PC-3 (cell line): ENCODE data around the gene MDFIC. TPM values are rescaled to one million over a fixed set of nuclear protein-coding genes. Genes with fewer than 3 reads are reported as not detected.

Experiments
- ATAC-seq: fragments of 200-7000 bp; cut with Tn5 transposase; 2 replicates; pipeline ENCODE4 v1.9.1; 2020; ENCODE audit warnings: mild to moderate bottlenecking, moderate library complexity
- BruUV-seq: library from RNA; stranded (reverse); fragments of 400-500 nt; replicated peaks from 2 replicates; lab custom pipeline; 2021; lab: Mats Ljungman, UMichigan
- CTCF ChIA-PET: fragments of 300-600 bp; sonication (Branson Sonifier 250); formaldehyde crosslinking; loops from one replicate; lab custom pipeline; 2022; ENCODE audit warnings: antibody characterized with exemption; lab: Charles Lee
- POLR2A ChIA-PET: fragments of 300-600 bp; sonication (Branson Sonifier 250); formaldehyde crosslinking; loops from one replicate; lab custom pipeline; 2022; ENCODE audit warnings: antibody characterized with exemption; ENCODE audit not compliant: unreplicated experiment; lab: Charles Lee
- DNase-seq: peaks from one replicate; pipeline ENCODE4 v3.0.0-alpha.2; 2015
- H2AFZ ChIP-seq: fragments of 300-600 bp; sonication (generic); 2 replicates; pipeline ENCODE4 v1.6.0; 2016; ENCODE audit warnings: antibody characterized with exemption, low read length
- H3F3A ChIP-seq: fragments of 300-600 bp; sonication (generic); one replicate; pipeline ENCODE4 v1.6.0; 2017; ENCODE audit warnings: antibody characterized with exemption, low read length, control low read depth, mild to moderate bottlenecking; ENCODE audit not compliant: unreplicated experiment
- H3K27ac ChIP-seq: fragments of 300-600 bp; sonication (generic); 2 replicates; pipeline ENCODE4 v1.5.1; 2016; ENCODE audit warnings: mild to moderate bottlenecking, low read length
- H3K27me3 ChIP-seq: fragments of 300-600 bp; sonication (generic); 2 replicates; pipeline ENCODE4 v1.6.1; 2016; ENCODE audit warnings: low read length, mixed read lengths
- H3K36me3 ChIP-seq: fragments of 300-600 bp; sonication (generic); 2 replicates; pipeline ENCODE4 v1.6.1; 2016; ENCODE audit warnings: low read depth, mixed run types, low read length, mixed read lengths
- H3K4me1 ChIP-seq: fragments of 300-600 bp; sonication (generic); 2 replicates; pipeline ENCODE4 v1.5.1; 2016; ENCODE audit warnings: low read length; ENCODE audit not compliant: insufficient read depth
- H3K4me2 ChIP-seq: fragments of 300-600 bp; sonication (generic); 2 replicates; pipeline ENCODE4 v1.6.0; 2016; ENCODE audit warnings: low read length
- H3K4me3 ChIP-seq: fragments of 300-600 bp; sonication (generic); 2 replicates; pipeline ENCODE4 v1.5.1; 2016; ENCODE audit warnings: mild to moderate bottlenecking, low read length, mixed read lengths
- H3K79me2 ChIP-seq: fragments of 300-600 bp; sonication (generic); 2 replicates; pipeline ENCODE4 v1.6.1; 2017; ENCODE audit warnings: low read length, mixed read lengths
- H3K9ac ChIP-seq: fragments of 300-600 bp; sonication (generic); 2 replicates; pipeline ENCODE4 v1.6.0; 2016; ENCODE audit warnings: mild to moderate bottlenecking, low read length
- H3K9me2 ChIP-seq: fragments of 300-600 bp; sonication (generic); replicated peaks from 2 replicates; pipeline ENCODE4 v1.6.1; 2016; ENCODE audit warnings: mixed run types, low read length, mixed read lengths
- H3K9me3 ChIP-seq: fragments of 300-600 bp; sonication (generic); 2 replicates; pipeline ENCODE4 v1.6.1; 2016; ENCODE audit warnings: low read length, mixed read lengths
- H4K20me1 ChIP-seq: fragments of 300-600 bp; sonication (generic); 2 replicates; pipeline ENCODE4 v1.6.1; 2016; ENCODE audit warnings: low read length, mixed read lengths
- EZH2 ChIP-seq: fragments of 300-600 bp; sonication (generic); IDR thresholded peaks from one replicate; pipeline ENCODE4 v1.6.1; 2017; ENCODE audit warnings: antibody characterized with exemption, mild to moderate bottlenecking, low read length; ENCODE audit not compliant: unreplicated experiment
- EZH2phosphoT487 ChIP-seq: fragments of 300-600 bp; sonication (generic); IDR thresholded peaks from 2 replicates; pipeline ENCODE4 v1.6.1; 2018; ENCODE audit warnings: mild to moderate bottlenecking, antibody characterized with exemption, low read length, borderline replicate concordance
- intact Hi-C: fragments of 100-400 bp; cut with micrococcal nuclease; formaldehyde crosslinking; loops from 2 replicates; pipeline ENCODE4 v1.9.0; 2023
- total RNA-seq: library from RNA; depleted of rRNA; stranded (reverse); fragments of >200 nt; gene quantifications from 2 replicates; pipeline ENCODE4 v1.2.3, GENCODE V29; 2014
- TF ChIP-seq, protein P1 (sequence below): fragments of 300-600 bp; sonication (generic); conservative IDR thresholded peaks from 2 replicates; pipeline ENCODE4 v1.5.1; 2017; ENCODE audit warnings: antibody characterized with exemption, low read depth, mild to moderate bottlenecking, low read length

Gene MDFIC
- total RNA-seq, 1 experiment from 2014 or later, result 33.9 TPM

DNA sequence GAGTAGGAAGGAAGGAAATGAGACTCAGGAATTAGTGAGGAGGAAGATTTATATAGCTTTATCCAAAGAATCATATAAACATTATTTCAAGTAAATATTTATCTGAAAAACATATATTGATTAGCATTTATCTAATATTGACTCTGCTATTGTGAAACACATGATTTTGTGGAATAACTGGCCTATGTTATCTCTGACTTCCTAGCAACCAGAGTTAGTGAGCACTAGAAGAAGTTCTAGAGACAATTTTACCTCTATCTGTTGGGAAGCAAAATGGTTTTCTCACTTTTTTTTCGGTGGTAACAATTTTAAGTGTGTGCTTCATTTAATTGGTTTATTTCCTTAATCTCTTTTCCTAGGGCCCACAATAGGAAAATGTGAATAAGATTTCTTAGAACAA, 21.6 kb downstream of the MDFIC start:
- Histone ChIP-seq H2AFZ (no peak overlapping the region), H3K9me3 (no peaks in the 10 kb centered on the region), H3K4me2 (no peak overlapping the region), H3K27ac (no peak overlapping the region), H3F3A (no peaks in the 10 kb centered on the region), H4K20me1 (no peaks in the 10 kb centered on the region), H3K27me3 (no peaks in the 10 kb centered on the region), H3K4me3 (no peak overlapping the region), H3K36me3 (no peaks in the 10 kb centered on the region), H3K4me1 (no peaks in the 10 kb centered on the region), H3K9ac (no peak overlapping the region), H3K79me2 (no peaks in the 10 kb centered on the region), H3K9me2 (no peaks in the 10 kb centered on the region)
- ChIA-PET POLR2A (no interaction called here), CTCF (no interaction called here)
- TF ChIP-seq EZH2, result no peak
- TF ChIP-seq, protein P1, sequence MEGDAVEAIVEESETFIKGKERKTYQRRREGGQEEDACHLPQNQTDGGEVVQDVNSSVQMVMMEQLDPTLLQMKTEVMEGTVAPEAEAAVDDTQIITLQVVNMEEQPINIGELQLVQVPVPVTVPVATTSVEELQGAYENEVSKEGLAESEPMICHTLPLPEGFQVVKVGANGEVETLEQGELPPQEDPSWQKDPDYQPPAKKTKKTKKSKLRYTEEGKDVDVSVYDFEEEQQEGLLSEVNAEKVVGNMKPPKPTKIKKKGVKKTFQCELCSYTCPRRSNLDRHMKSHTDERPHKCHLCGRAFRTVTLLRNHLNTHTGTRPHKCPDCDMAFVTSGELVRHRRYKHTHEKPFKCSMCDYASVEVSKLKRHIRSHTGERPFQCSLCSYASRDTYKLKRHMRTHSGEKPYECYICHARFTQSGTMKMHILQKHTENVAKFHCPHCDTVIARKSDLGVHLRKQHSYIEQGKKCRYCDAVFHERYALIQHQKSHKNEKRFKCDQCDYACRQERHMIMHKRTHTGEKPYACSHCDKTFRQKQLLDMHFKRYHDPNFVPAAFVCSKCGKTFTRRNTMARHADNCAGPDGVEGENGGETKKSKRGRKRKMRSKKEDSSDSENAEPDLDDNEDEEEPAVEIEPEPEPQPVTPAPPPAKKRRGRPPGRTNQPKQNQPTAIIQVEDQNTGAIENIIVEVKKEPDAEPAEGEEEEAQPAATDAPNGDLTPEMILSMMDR, result no peak
- TF ChIP-seq EZH2phosphoT487, result no peak
- no TSS peak for BruUV-seq
- DNase-seq (no peak), ATAC-seq (no peak)
- intact Hi-C loops, result no loop called here

DNA sequence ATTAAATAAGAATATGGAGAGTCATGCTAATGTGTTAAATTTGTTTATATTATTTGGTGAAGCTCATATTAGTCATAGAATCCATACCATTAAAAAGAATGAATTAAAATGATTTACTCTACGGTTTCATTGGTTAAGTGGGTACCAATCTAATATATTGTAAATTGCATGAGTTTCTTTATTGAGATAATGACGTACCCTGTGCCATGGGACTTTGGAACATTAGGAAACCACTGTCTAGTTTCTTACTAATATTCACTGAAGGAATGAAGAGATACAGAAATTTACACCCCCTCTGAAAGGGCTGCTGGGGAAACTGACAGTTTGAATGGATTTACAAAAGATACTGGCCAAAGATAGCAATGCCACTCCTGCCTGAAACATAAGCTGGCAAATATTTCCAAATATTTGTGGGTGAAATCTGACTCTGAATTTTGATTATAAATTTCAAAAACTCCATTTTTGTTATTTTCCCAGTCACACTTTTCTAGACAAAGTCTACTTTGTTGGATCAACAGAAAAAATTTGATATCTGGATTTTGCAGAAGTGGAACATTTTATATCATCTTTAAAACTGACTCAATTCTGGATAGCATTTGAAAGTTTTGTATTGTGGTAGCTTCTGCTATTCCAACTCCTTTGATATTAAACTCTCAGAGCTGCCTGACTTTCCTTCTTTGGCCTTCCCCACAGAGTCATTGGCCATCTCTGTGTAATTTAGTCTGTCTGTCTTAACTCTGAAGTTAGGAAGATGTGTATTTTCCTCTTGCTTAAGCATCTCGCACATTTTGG, 22.3 kb downstream of the MDFIC start:
- Histone ChIP-seq H3K9ac (no peak overlapping the region), H3K79me2 (no peaks in the 10 kb centered on the region), H3K27ac (no peak overlapping the region), H3K27me3 (no peaks in the 10 kb centered on the region), H4K20me1 (no peaks in the 10 kb centered on the region), H3K4me1 (no peaks in the 10 kb centered on the region), H2AFZ (no peak overlapping the region), H3K9me2 (no peaks in the 10 kb centered on the region), H3K4me3 (no peak overlapping the region), H3K4me2 (no peak overlapping the region), H3F3A (no peaks in the 10 kb centered on the region), H3K36me3 (no peaks in the 10 kb centered on the region), H3K9me3 (no peaks in the 10 kb centered on the region)
- CTCF ChIA-PET, result no interaction called here
- DNase-seq (no peak), ATAC-seq (peak; percentile 40)
- BruUV-seq, result no TSS peak
- TF ChIP-seq EZH2phosphoT487 (no peak), EZH2 (no peak)
- TF ChIP-seq, protein P1, result no peak
- intact Hi-C loops, result no loop called here
- POLR2A ChIA-PET, result no interaction called here
